A673 (cell line): ENCODE results near the gene CAPN8. TPM values are rescaled to one million over a fixed set of nuclear protein-coding genes. Genes with fewer than 3 reads are reported as not detected.

Experiments used
- BruUV-seq: library from RNA; stranded (reverse); fragments of 400-500 nt; replicated peaks from 2 replicates; lab custom pipeline; 2021; lab: Mats Ljungman, UMichigan
- CTCF ChIA-PET: fragments of 300-600 bp; sonication (Branson Sonifier 250); formaldehyde crosslinking; loops from one replicate; lab custom pipeline; 2022; ENCODE audit warnings: antibody characterized with exemption; lab: Charles Lee
- POLR2A ChIA-PET: fragments of 300-600 bp; sonication (Branson Sonifier 250); formaldehyde crosslinking; loops from one replicate; lab custom pipeline; 2022; ENCODE audit warnings: antibody characterized with exemption; ENCODE audit not compliant: low non-redundant PET; lab: Charles Lee
- DNase-seq: peaks from one replicate; pipeline ENCODE4 v3.0.0-alpha.2; 2015; ENCODE audit warnings: low spot score
- H3K27ac ChIP-seq: fragments of 200-600 bp; sonication (generic); 2 replicates; pipeline ENCODE4 v1.5.1; 2016; ENCODE audit warnings: mixed run types, low read depth, mild to moderate bottlenecking, mixed read lengths, antibody characterized with exemption, low read length; ENCODE audit not compliant: poor library complexity, severe bottlenecking
- H3K27me3 ChIP-seq: fragments of 200-600 bp; sonication (generic); replicated peaks from 2 replicates; pipeline ENCODE4 v1.6.1; 2017; ENCODE audit warnings: mixed run types, low read depth, mild to moderate bottlenecking, mixed read lengths, antibody characterized with exemption, low read length; ENCODE audit not compliant: insufficient read depth, poor library complexity
- H3K36me3 ChIP-seq: fragments of 200-600 bp; sonication (generic); 2 replicates; pipeline ENCODE4 v1.6.1; 2016; ENCODE audit warnings: mixed run types, mild to moderate bottlenecking, mixed read lengths, antibody characterized with exemption, low read length; ENCODE audit not compliant: insufficient read depth, poor library complexity, severe bottlenecking
- H3K4me1 ChIP-seq: fragments of 200-600 bp; sonication (generic); 2 replicates; pipeline ENCODE4 v1.6.1; 2017; ENCODE audit warnings: mixed run types, mild to moderate bottlenecking, mixed read lengths, antibody characterized with exemption, low read length; ENCODE audit not compliant: insufficient read depth, poor library complexity, severe bottlenecking
- H3K4me3 ChIP-seq: fragments of 200-600 bp; sonication (generic); 2 replicates; pipeline ENCODE4 v1.5.1; 2016; ENCODE audit warnings: low read depth, mixed run types, mild to moderate bottlenecking, mixed read lengths, low read length; ENCODE audit not compliant: poor library complexity, severe bottlenecking
- H3K9me3 ChIP-seq: fragments of 200-600 bp; sonication (generic); 2 replicates; pipeline ENCODE4 v1.6.1; 2016; ENCODE audit warnings: mixed run types, low read depth, mild to moderate bottlenecking, mixed read lengths, antibody characterized with exemption, low read length; ENCODE audit not compliant: poor library complexity, severe bottlenecking
- CTCF ChIP-seq: fragments of 300-800, 200-600 bp; sonication (generic); conservative IDR thresholded peaks from 2 replicates; pipeline ENCODE4 v1.5.1; 2017; ENCODE audit warnings: low read depth, mild to moderate bottlenecking, antibody characterized with exemption, low read length, moderate library complexity, mixed read lengths
- EZH2 ChIP-seq: fragments of 200-600 bp; sonication (generic); IDR thresholded peaks from 2 replicates; pipeline ENCODE4 v1.6.1; 2017; ENCODE audit warnings: borderline replicate concordance, low read depth, mild to moderate bottlenecking, mixed read lengths, antibody characterized with exemption, low read length; ENCODE audit not compliant: poor library complexity, severe bottlenecking
- intact Hi-C: fragments of 100-400 bp; cut with micrococcal nuclease; formaldehyde crosslinking; loops from one replicate; pipeline ENCODE4 v1.10.0; 2022; ENCODE audit not compliant: unreplicated experiment
- total RNA-seq: library from RNA; stranded (reverse); gene quantifications from 2 replicates; pipeline ENCODE4 v1.2.3, GENCODE V29; 2021

Gene CAPN8
- total RNA-seq, 1 experiment from 2014 or later: not detected

- intact Hi-C loops: no loop called here
- Histone ChIP-seq H3K4me1 (no peaks in the 10 kb centered on the region), H3K36me3 (no peaks in the 10 kb centered on the region), H3K27me3 (no peaks in the 10 kb centered on the region), H3K9me3 (no peaks in the 10 kb centered on the region), H3K27ac (no peak overlapping the region), H3K4me3 (no peak overlapping the region)
- BruUV-seq: no TSS peak
- ChIA-PET CTCF (no interaction called here), POLR2A (no interaction called here)
- no peak for DNase-seq
- no peak for TF ChIP-seq CTCF
- no peak for TF ChIP-seq EZH2
These were observed 130.2 kb downstream of the CAPN8 start for GRCh38 chr1:223535319-223535718.

GRCh38 chr1:223534677-223535076 lies 130.8 kb downstream of the CAPN8 start:
- POLR2A ChIA-PET: no interaction called here
- Histone ChIP-seq H3K4me1 (no peaks in the 10 kb centered on the region), H3K27ac (no peak overlapping the region), H3K4me3 (no peak overlapping the region), H3K27me3 (no peaks in the 10 kb centered on the region), H3K9me3 (no peaks in the 10 kb centered on the region), H3K36me3 (no peaks in the 10 kb centered on the region)
- no peak for TF ChIP-seq EZH2
- no peak for TF ChIP-seq CTCF
- BruUV-seq: no TSS peak
- CTCF ChIA-PET: no interaction called here
- intact Hi-C loops: no loop called here
- no peak for DNase-seq

- DNase-seq: no peak
- CTCF ChIA-PET: interaction anchor here (0.7 kb wide), 1 partner anchor 162 kb away, joined by 5 read pairs; no protein-coding TSS in a partner anchor
- H3K27ac ChIP-seq: no peak overlapping the region
- no peak for TF ChIP-seq CTCF
- TF ChIP-seq EZH2: no peak
- H3K4me3 ChIP-seq: no peak overlapping the region
- BruUV-seq: no TSS peak
- intact Hi-C loops: no loop called here
- no peaks in the 10 kb centered on the region for H3K36me3 ChIP-seq
- H3K4me1 ChIP-seq: no peaks in the 10 kb centered on the region
- H3K9me3 ChIP-seq: no peaks in the 10 kb centered on the region
- POLR2A ChIA-PET: no interaction called here
- H3K27me3 ChIP-seq: no peaks in the 10 kb centered on the region
These were observed 131.8 kb downstream of the CAPN8 start for GRCh38 chr1:223533708-223534107.
